ENCODE data around the gene CDH23.

- TF ChIP-seq POLR2A (IDR thresholded peaks at IDR 0.05) (no peak), CTCF (IDR thresholded peaks at IDR 0.05) (no peak)
Measured at GRCh38 chr10:71399946-71400345, 3.2 kb downstream of the CDH23 start.
